RWPE2 (cell line): ENCODE measurements around the gene PDPK1.

ENCODE experiments used
- ATAC-seq: fragments of 200-7000 bp; cut with Tn5 transposase; 3 replicates; pipeline ENCODE4 v1.9.1; 2021; ENCODE audit warnings: low read depth
- DNase-seq: peaks from one replicate; pipeline ENCODE4 v3.0.0-alpha.2; 2020; ENCODE audit warnings: low spot score
- H3K27ac ChIP-seq: fragments of 450-650 bp; 2 replicates; pipeline ENCODE4 v1.5.1; 2017; ENCODE audit warnings: mild to moderate bottlenecking; ENCODE audit not compliant: poor library complexity, severe bottlenecking
- H3K27me3 ChIP-seq: fragments of 250-450 bp; sonication (Bioruptor Pico); 2 replicates; pipeline ENCODE4 v1.5.1; 2021; ENCODE audit warnings: mild to moderate bottlenecking, moderate library complexity; ENCODE audit not compliant: insufficient read depth, poor library complexity, severe bottlenecking
- H3K36me3 ChIP-seq: fragments of 250-450 bp; sonication (Bioruptor Pico); 2 replicates; pipeline ENCODE4 v1.5.1; 2020; ENCODE audit warnings: low read depth, mild to moderate bottlenecking, moderate library complexity
- H3K4me1 ChIP-seq: fragments of 250-450 bp; sonication (Bioruptor Pico); 2 replicates; pipeline ENCODE4 v1.5.1; 2021; ENCODE audit warnings: mild to moderate bottlenecking, moderate library complexity; ENCODE audit not compliant: insufficient read depth, poor library complexity, severe bottlenecking
- H3K4me3 ChIP-seq: fragments of 250-450 bp; sonication (Bioruptor Pico); 2 replicates; pipeline ENCODE4 v1.5.1; 2021; ENCODE audit warnings: mild to moderate bottlenecking, moderate library complexity; ENCODE audit not compliant: severe bottlenecking
- H3K9me3 ChIP-seq: fragments of 250-450 bp; sonication (Bioruptor Pico); 2 replicates; pipeline ENCODE4 v1.5.1; 2021; ENCODE audit warnings: mild to moderate bottlenecking, moderate library complexity; ENCODE audit not compliant: severe bottlenecking
- TF ChIP-seq, protein P1 (sequence below): fragments of 450-650 bp; IDR thresholded peaks from one replicate; pipeline ENCODE4 v1.5.1; 2017; ENCODE audit warnings: mild to moderate bottlenecking, moderate library complexity; ENCODE audit not compliant: poor library complexity, severe bottlenecking

PDPK1 gene

DNA sequence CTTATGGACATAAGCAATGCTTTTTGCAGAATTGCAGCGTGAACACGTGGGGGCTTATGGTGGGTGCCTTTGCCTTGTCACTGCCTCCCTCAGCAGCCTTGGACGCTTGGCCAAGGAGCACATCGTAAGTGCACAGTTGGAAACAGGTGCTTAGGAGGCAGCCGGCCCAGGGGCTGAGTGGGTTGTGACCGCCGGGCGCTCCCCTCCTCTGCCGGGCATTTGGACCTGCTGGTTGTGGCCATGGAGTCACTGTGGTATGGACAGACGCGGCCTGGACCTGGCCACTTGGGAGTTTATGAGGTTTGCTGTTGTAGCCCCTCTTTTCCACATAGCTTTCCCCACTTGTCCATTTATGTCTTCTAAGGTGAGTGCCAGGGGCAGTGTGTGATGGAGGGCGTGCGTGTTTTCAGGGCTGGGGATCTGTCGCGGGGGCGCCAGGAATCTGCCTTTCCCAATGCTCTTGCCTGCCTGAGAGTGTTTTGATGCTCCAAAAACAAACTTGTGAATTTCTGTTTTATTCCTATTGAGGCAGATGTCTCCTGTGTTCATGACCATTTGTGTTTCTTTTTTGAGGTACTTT is 49.2 kb downstream of the PDPK1 start:
- peaks cover 40% of the 10 kb centered on the region for H3K36me3 ChIP-seq
- ATAC-seq, result no peak
- TF ChIP-seq, protein P1, sequence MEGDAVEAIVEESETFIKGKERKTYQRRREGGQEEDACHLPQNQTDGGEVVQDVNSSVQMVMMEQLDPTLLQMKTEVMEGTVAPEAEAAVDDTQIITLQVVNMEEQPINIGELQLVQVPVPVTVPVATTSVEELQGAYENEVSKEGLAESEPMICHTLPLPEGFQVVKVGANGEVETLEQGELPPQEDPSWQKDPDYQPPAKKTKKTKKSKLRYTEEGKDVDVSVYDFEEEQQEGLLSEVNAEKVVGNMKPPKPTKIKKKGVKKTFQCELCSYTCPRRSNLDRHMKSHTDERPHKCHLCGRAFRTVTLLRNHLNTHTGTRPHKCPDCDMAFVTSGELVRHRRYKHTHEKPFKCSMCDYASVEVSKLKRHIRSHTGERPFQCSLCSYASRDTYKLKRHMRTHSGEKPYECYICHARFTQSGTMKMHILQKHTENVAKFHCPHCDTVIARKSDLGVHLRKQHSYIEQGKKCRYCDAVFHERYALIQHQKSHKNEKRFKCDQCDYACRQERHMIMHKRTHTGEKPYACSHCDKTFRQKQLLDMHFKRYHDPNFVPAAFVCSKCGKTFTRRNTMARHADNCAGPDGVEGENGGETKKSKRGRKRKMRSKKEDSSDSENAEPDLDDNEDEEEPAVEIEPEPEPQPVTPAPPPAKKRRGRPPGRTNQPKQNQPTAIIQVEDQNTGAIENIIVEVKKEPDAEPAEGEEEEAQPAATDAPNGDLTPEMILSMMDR, result no peak

DNA sequence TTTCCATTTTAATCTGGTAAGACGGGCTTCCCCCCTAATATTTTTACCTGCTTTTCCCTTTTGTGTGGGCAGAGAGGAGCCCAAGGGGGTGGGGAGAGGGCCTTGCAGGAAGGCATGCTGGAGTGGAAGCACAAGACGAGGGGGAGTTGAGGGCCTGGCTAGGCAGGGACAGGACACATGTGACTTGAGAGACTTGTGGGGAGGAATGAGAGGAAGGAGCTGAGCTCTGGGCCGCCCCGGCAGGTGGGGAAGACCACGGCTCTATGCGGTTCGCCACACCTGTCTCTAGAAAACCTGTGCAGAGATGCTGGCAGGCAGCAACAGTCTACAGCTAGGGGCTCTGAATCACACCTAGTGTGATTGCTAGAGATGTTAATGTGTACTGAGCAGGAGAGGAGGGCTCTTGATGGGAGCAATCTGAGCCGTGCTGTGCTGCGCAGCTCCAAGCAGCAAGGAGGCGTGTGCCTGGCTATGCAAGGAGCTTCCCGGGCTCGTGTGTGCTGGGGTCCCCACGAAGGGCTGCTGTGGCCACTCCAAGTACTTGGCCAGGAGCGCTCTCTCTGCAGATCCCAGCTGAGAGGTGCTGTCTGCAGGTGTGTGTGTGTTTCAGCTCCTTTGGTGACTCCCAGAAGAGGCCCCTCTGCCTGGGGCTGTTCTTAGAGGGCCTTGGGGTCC is 50.2 kb downstream of the PDPK1 start:
- TF ChIP-seq, protein P1, result no peak
- Histone ChIP-seq H3K4me3 (no peak overlapping the region), H3K36me3 (peaks cover 40% of the 10 kb centered on the region), H3K27ac (no peak overlapping the region), H3K27me3 (no peaks in the 10 kb centered on the region), H3K9me3 (no peaks in the 10 kb centered on the region), H3K4me1 (no peaks in the 10 kb centered on the region)
- ATAC-seq, result no peak
- DNase-seq, result peak; percentile 37

More for the DNA sequence above, 49.2 kb downstream of the PDPK1 start:
- H3K4me1 ChIP-seq, result no peaks in the 10 kb centered on the region
- no peak overlapping the region for H3K4me3 ChIP-seq
- no peaks in the 10 kb centered on the region for H3K9me3 ChIP-seq
- H3K27me3 ChIP-seq, result no peaks in the 10 kb centered on the region
- H3K27ac ChIP-seq, result no peak overlapping the region
- peak; percentile 61 for DNase-seq

DNA sequence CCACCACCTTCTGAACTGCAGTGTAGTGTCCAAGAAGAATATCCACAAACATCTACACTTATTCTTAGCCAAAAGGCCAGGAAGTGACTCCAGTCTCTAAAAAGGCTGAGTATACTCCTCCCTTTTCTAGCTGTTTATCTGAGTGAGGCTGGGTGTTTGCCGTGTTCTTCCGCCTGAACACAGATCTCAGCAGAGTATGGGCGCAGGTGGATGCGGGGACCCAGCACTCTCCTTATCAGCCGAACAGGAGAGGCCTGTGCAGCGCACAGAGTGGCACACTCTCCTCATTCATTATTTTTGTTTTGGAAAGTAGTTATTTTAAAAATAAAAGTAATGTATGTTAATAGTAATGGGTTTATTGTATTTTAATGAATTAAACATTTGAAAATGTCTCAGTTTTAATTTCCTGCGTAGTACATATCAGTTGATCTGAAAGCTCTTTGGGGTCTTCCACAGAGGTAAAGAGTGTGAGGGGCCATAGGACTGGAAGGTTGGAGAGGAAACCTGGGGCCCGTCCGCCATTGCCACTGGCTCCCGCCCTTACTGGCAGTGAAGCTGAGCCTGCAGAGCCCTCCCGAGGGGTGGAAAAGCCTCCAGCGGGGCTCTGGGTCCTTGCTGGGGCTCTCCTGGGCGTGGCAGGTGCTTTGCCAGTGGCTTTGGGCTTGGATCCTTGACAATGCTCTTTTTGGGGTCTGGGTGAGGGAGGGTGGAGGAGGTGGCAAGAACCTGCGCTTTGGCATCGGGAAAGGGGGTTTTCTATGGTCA is 53.8 kb downstream of the PDPK1 start:
- H3K36me3 ChIP-seq, result peaks cover 33% of the 10 kb centered on the region
- TF ChIP-seq, protein P1, result no peak
- H3K9me3 ChIP-seq, result no peaks in the 10 kb centered on the region
- no peak for ATAC-seq
- no peaks in the 10 kb centered on the region for H3K27me3 ChIP-seq
- DNase-seq, result peak; percentile 29
- no peak overlapping the region for H3K27ac ChIP-seq
- no peaks in the 10 kb centered on the region for H3K4me1 ChIP-seq
- no peak overlapping the region for H3K4me3 ChIP-seq

DNA sequence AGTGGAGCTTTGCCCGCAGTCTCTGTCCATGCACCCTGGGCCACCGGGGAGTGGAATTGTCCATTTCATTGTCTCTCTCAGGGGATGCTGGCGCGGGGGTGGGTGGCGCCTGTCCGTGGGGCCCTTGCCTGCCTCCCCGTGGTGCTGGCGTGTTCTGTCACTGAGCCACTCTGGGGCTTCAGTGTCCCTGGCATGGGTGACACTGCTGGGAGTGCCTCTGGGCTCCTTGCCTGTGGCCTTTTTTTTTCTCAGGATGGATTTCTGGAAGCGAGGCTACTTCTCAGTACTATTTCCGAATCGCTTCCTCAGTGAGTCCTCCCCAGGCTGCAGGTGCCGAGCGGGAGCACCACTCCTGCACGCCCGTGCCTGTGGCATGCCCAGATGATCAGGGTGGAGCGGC is 55.0 kb downstream of the PDPK1 start:
- ATAC-seq (no peak), DNase-seq (peak; percentile 31)
- no peak overlapping the region for H3K4me3 ChIP-seq
- no peaks in the 10 kb centered on the region for H3K4me1 ChIP-seq
- TF ChIP-seq, protein P1, result no peak
- no peak overlapping the region for H3K27ac ChIP-seq
- H3K9me3 ChIP-seq, result no peaks in the 10 kb centered on the region
- H3K27me3 ChIP-seq, result no peaks in the 10 kb centered on the region
- H3K36me3 ChIP-seq, result peaks cover 30% of the 10 kb centered on the region
